SK-N-SH (cell line): ENCODE measurements around the gene S100Z. TPM values are rescaled to one million over a fixed set of nuclear protein-coding genes. Genes with fewer than 3 reads are reported as not detected.

Experiments
- CTCF ChIA-PET: fragments of 300-600, 350-600 bp; formaldehyde crosslinking; extraction: SDS; loops from one replicate; lab custom pipeline; 2021; lab: Yijun Ruan, JAX
- POLR2A ChIA-PET: fragments of 350-600 bp; sonication (Branson Sonifier 250); formaldehyde crosslinking; extraction: SDS; loops from one replicate; lab custom pipeline; 2020; ENCODE audit warnings: antibody characterized with exemption, inconsistent platforms; lab: Yijun Ruan, JAX
- DNase-seq: peaks from one replicate; pipeline ENCODE4 v3.0.0; 2012
- H2AFZ ChIP-seq: fragments of 200-600 bp; sonication (generic); 2 replicates; pipeline ENCODE4 v1.8.1; 2016; ENCODE audit warnings: antibody characterized with exemption, mild to moderate bottlenecking, low read depth
- H3F3A ChIP-seq: fragments of 200-600 bp; sonication (generic); replicated peaks from 2 replicates; pipeline ENCODE3; 2016; ENCODE audit warnings: antibody characterized with exemption, mild to moderate bottlenecking; ENCODE audit not compliant: insufficient read depth
- H3K27ac ChIP-seq, 2 experiments: fragments of 200-500 bp in 1 of 2; fragments of 200-600 bp in 1 of 2; sonication (Bioruptor generic) in 1 of 2; sonication (generic), shearing (Covaris generic) in 1 of 2; 2 replicates each; pipeline versions ENCODE4 v1.5.1 to v1.6.1; 2014 to 2016; ENCODE audit warnings: low read depth in 2 of 2, inconsistent platforms in 1 of 2, low read length in 1 of 2, mild to moderate bottlenecking in 1 of 2, mixed read lengths in 1 of 2
- H3K27me3 ChIP-seq: fragments of 200-600 bp; sonication (generic), shearing (Covaris generic); 2 replicates; pipeline ENCODE4 v1.6.1; 2016; ENCODE audit warnings: mixed run types; ENCODE audit not compliant: insufficient read depth
- H3K36me3 ChIP-seq, 2 experiments: fragments of 200-500 bp in 1 of 2; fragments of 200-600 bp in 1 of 2; sonication (Bioruptor generic) in 1 of 2; sonication (generic) in 1 of 2; replicated peaks in 1 of 2; 2 replicates each; pipeline versions ENCODE3 to v1.5.1; 2014 to 2016; ENCODE audit warnings: low read length in 1 of 2, mild to moderate bottlenecking in 1 of 2; ENCODE audit not compliant: insufficient read depth in 2 of 2, control insufficient read depth in 1 of 2
- H3K4me1 ChIP-seq, 2 experiments: fragments of 200-500 bp in 1 of 2; fragments of 200-600 bp in 1 of 2; sonication (Bioruptor generic) in 1 of 2; sonication (generic), shearing (Covaris generic) in 1 of 2; 2 replicates each; pipeline versions ENCODE4 v1.5.1 to v1.6.1; 2014 to 2016; ENCODE audit warnings: low read depth in 1 of 2, low read length in 1 of 2, mixed run types in 1 of 2; ENCODE audit not compliant: insufficient read depth in 2 of 2, control insufficient read depth in 1 of 2
- H3K4me2 ChIP-seq: fragments of 200-600 bp; sonication (generic), shearing (Covaris generic); 2 replicates; pipeline ENCODE4 v1.6.1; 2017; ENCODE audit warnings: mixed run types
- H3K4me3 ChIP-seq, 2 experiments: fragments of 200-500 bp in 1 of 2; fragments of 200-600 bp in 1 of 2; sonication (Bioruptor generic) in 1 of 2; sonication (generic), shearing (Covaris generic) in 1 of 2; 2 replicates each; pipeline versions ENCODE4 v1.5.1 to v1.8.1; 2014 to 2016; ENCODE audit warnings: low read depth in 2 of 2, inconsistent platforms in 1 of 2, low read length in 1 of 2, mild to moderate bottlenecking in 1 of 2, mixed read lengths in 1 of 2, moderate library complexity in 1 of 2
- H3K79me2 ChIP-seq: fragments of 200-600 bp; sonication (generic); 2 replicates; pipeline ENCODE4 v1.8.1; 2017; ENCODE audit warnings: mild to moderate bottlenecking; ENCODE audit not compliant: insufficient read depth
- H3K9ac ChIP-seq: fragments of 200-600 bp; sonication (generic); 2 replicates; pipeline ENCODE4 v1.6.1; 2017; ENCODE audit warnings: mixed run types
- H3K9me2 ChIP-seq: fragments of 200-600 bp; sonication (generic); 2 replicates; pipeline ENCODE4 v1.6.1; 2017; ENCODE audit warnings: mixed run types
- H3K9me3 ChIP-seq: fragments of 200-600 bp; sonication (generic); 2 replicates; pipeline ENCODE4 v1.6.1; 2017; ENCODE audit warnings: mixed run types, mild to moderate bottlenecking, moderate library complexity
- H4K20me1 ChIP-seq: fragments of 200-600 bp; sonication (generic); 2 replicates; pipeline ENCODE4 v1.6.1; 2017; ENCODE audit warnings: mild to moderate bottlenecking, mixed run types; ENCODE audit not compliant: insufficient read depth
- EP300 ChIP-seq, 2 experiments: IDR thresholded peaks; 2 replicates each; pipeline versions ENCODE4 v1.4.0 to v1.6.1; 2012; ENCODE audit warnings: borderline replicate concordance in 1 of 2, low read depth in 1 of 2, low read length in 1 of 2
- EZH2phosphoT487 ChIP-seq: fragments of 200-600 bp; sonication (generic); IDR thresholded peaks from 2 replicates; pipeline ENCODE4 v1.6.1; 2017; ENCODE audit warnings: low read depth, mixed run types, mild to moderate bottlenecking, antibody characterized with exemption, moderate library complexity, borderline replicate concordance
- FOSL2 ChIP-seq: IDR thresholded peaks from 2 replicates; pipeline ENCODE4 v1.4.0; 2012; ENCODE audit warnings: low read depth, mild to moderate bottlenecking, moderate library complexity, borderline replicate concordance
- FOXJ3 ChIP-seq: sonication (generic); formaldehyde crosslinking; IDR thresholded peaks from 2 replicates; pipeline ENCODE4 v1.5.1; 2020; ENCODE audit warnings: mild to moderate bottlenecking, missing genetic modification reagents
- FOXM1 ChIP-seq: IDR thresholded peaks from 2 replicates; pipeline ENCODE4 v1.4.0; 2012; ENCODE audit warnings: low read depth, mild to moderate bottlenecking
- GABPA ChIP-seq: IDR thresholded peaks from 2 replicates; pipeline ENCODE4 v1.4.0; 2012; ENCODE audit warnings: low read depth, mild to moderate bottlenecking
- GATA2 ChIP-seq: sonication (generic); formaldehyde crosslinking; IDR thresholded peaks from 2 replicates; pipeline ENCODE4 v1.5.0; 2020; ENCODE audit warnings: mild to moderate bottlenecking, missing genetic modification reagents
- JUND ChIP-seq: IDR thresholded peaks from 2 replicates; pipeline ENCODE4 v1.4.0; 2012
- MEF2A ChIP-seq: IDR thresholded peaks from 2 replicates; pipeline ENCODE4 v1.4.0; 2012; ENCODE audit warnings: low read depth, borderline replicate concordance
- MXI1 ChIP-seq: IDR thresholded peaks from 2 replicates; pipeline ENCODE4 v1.6.1; 2012; ENCODE audit warnings: mild to moderate bottlenecking, low read depth, low read length, improper control_type of control experiment
- NFIC ChIP-seq: IDR thresholded peaks from 2 replicates; pipeline ENCODE4 v1.4.0; 2012; ENCODE audit warnings: borderline replicate concordance
- NRF1 ChIP-seq: IDR thresholded peaks from 2 replicates; pipeline ENCODE4 v1.6.1; 2012; ENCODE audit warnings: low read depth, mild to moderate bottlenecking, low read length
- POLR2AphosphoS5 ChIP-seq: IDR thresholded peaks from 2 replicates; pipeline ENCODE4 v1.6.1; 2012; ENCODE audit warnings: low read depth, low read length
- RCOR1 ChIP-seq: fragments of 150-350 bp; IDR thresholded peaks from 2 replicates; pipeline ENCODE4 v1.6.1; 2017; ENCODE audit warnings: antibody characterized with exemption, low read length
- RFX5 ChIP-seq: IDR thresholded peaks from 2 replicates; pipeline ENCODE4 v1.6.1; 2012; ENCODE audit warnings: mild to moderate bottlenecking, improper control_type of control experiment, low read length
- RXRA ChIP-seq: IDR thresholded peaks from 2 replicates; pipeline ENCODE4 v1.4.0; 2012; ENCODE audit warnings: low read depth, mild to moderate bottlenecking, borderline replicate concordance
- SIN3A ChIP-seq: IDR thresholded peaks from 2 replicates; pipeline ENCODE4 v1.6.1; 2012; ENCODE audit warnings: low read depth, mild to moderate bottlenecking, low read length, moderate library complexity, borderline replicate concordance
- TAF1 ChIP-seq: IDR thresholded peaks from 2 replicates; pipeline ENCODE4 v1.6.1; 2012; ENCODE audit warnings: low read depth, mild to moderate bottlenecking, low read length, moderate library complexity, borderline replicate concordance
- TCF12 ChIP-seq: IDR thresholded peaks from 2 replicates; pipeline ENCODE4 v1.4.0; 2012
- TEAD4 ChIP-seq: IDR thresholded peaks from 2 replicates; pipeline ENCODE4 v1.4.0; 2012; ENCODE audit warnings: mild to moderate bottlenecking, borderline replicate concordance; ENCODE audit not compliant: insufficient read depth
- WGBS: methylation state at CpG from one replicate; pipeline ENCODE4 v1.1.6; 2017; ENCODE audit warnings: low lambda C conversion rate; 5-methylcytosine and 5-hydroxymethylcytosine counted together
- polyA plus RNA-seq, 3 experiments: library from polyadenylated mRNA; depleted of rRNA; stranded (reverse); fragments of >200 nt; gene quantifications; 2 replicates each; pipeline ENCODE4 v1.2.3, GENCODE V29; 2012
- TF ChIP-seq, protein P1 (sequence below): IDR thresholded peaks from 2 replicates; pipeline ENCODE4 v1.4.0; 2012; ENCODE audit warnings: low read depth, borderline replicate concordance
- TF ChIP-seq, protein P2 (sequence below): IDR thresholded peaks from 2 replicates; pipeline ENCODE4 v1.4.0; 2012; ENCODE audit warnings: low read depth
- TF ChIP-seq, protein P3 (sequence below): fragments of 200-600 bp; sonication (generic); IDR thresholded peaks from 2 replicates; pipeline ENCODE4 v1.6.1; 2017; ENCODE audit warnings: antibody characterized with exemption, mild to moderate bottlenecking, moderate library complexity
- TF ChIP-seq, protein P4 (sequence below): IDR thresholded peaks from 2 replicates; pipeline ENCODE4; 2012
- TF ChIP-seq, protein P5 (sequence below): IDR thresholded peaks from 2 replicates; pipeline ENCODE4 v1.6.1; 2012; ENCODE audit warnings: mild to moderate bottlenecking, low read depth, low read length, moderate library complexity

Gene S100Z
- polyA plus RNA-seq, 1 of the 3 experiments (the other 2 are of a cell fraction), result not detected

DNA sequence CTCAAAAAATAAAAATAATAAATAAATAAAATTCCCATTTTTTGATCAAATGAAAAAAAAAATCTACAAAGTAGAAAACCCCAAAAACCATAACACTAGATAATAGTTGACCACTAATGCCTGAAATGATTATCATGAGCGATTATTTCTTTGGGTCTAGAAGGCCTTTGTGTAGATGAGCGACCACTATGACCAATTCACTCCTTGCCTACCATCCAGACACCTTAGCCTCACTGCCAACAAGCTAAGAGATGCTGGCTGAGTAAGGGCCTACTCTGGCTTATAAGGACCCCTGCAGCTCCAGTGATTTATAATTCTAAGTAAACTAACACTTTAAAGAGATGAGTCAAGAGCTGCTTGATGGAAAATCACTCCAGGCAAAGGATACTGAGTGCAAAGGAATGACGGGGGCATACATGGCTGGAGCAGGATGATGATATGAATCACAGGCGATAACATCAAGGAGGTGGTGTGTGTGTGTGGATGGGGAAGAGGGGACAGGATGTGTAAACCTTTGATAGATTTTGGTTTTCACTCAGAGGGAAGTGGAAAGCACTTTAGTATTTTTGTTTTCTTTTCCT, 35.7 kb upstream of the S100Z start:
- CTCF ChIA-PET, result no interaction called here
- no peak for DNase-seq
- H3K27ac ChIP-seq, result peak overlapping the region in 1 of 2 experiments; percentile 98; a peak in 2 of 4 replicates

More for the DNA sequence above, 35.7 kb upstream of the S100Z start:
- H3K9me3 ChIP-seq, result no peaks in the 10 kb centered on the region
- peak overlapping the region; percentile 61; the same call in 1 of the 2 replicates for H3K9ac ChIP-seq
- H3K79me2 ChIP-seq, result no peaks in the 10 kb centered on the region
- peak overlapping the region; percentile 66; the same call in 1 of the 2 replicates for H3K4me2 ChIP-seq
- no peaks in the 10 kb centered on the region for H3K9me2 ChIP-seq
- TF ChIP-seq TAF1 (peak; percentile 45; the same call in 1 of the 2 replicates), MEF2A (peak; percentile 54; the same call in 1 of the 2 replicates), EP300 (IDR thresholded peaks at IDR 0.05; ENCODE audit: borderline replicate concordance in 1 of 2, low read depth in 1 of 2, low read length in 1 of 2) (peak in 1 of 2 experiments; percentile 98; a peak in 3 of 4 replicates), JUND (peak; percentile 98), RCOR1 (no peak), POLR2AphosphoS5 (peak; percentile 70; the same call in 1 of the 2 replicates), NFIC (peak; percentile 85; the same call in 1 of the 2 replicates), GATA2 (CRISPR knock-in tag) (no peak), TEAD4 (peak; percentile 91; the same call in 1 of the 2 replicates), RFX5 (no peak), MXI1 (no peak), FOXJ3 (CRISPR knock-in tag) (no peak), GABPA (no peak), NRF1 (no peak), SIN3A (0 out of 2 replicates have a peak, but pooled peaks have one; percentile 69), FOXM1 (peak; percentile 91), EZH2phosphoT487 (no peak), RXRA (peak; percentile 88), TCF12 (peak; percentile 97), FOSL2 (peak; percentile 96)
- TF ChIP-seq, protein P1, sequence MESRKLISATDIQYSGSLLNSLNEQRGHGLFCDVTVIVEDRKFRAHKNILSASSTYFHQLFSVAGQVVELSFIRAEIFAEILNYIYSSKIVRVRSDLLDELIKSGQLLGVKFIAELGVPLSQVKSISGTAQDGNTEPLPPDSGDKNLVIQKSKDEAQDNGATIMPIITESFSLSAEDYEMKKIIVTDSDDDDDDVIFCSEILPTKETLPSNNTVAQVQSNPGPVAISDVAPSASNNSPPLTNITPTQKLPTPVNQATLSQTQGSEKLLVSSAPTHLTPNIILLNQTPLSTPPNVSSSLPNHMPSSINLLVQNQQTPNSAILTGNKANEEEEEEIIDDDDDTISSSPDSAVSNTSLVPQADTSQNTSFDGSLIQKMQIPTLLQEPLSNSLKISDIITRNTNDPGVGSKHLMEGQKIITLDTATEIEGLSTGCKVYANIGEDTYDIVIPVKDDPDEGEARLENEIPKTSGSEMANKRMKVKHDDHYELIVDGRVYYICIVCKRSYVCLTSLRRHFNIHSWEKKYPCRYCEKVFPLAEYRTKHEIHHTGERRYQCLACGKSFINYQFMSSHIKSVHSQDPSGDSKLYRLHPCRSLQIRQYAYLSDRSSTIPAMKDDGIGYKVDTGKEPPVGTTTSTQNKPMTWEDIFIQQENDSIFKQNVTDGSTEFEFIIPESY, result peak; percentile 86; the same call in 1 of the 2 replicates
- TF ChIP-seq, protein P2, sequence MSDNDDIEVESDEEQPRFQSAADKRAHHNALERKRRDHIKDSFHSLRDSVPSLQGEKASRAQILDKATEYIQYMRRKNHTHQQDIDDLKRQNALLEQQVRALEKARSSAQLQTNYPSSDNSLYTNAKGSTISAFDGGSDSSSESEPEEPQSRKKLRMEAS, result peak; percentile 80
- TF ChIP-seq, protein P3, sequence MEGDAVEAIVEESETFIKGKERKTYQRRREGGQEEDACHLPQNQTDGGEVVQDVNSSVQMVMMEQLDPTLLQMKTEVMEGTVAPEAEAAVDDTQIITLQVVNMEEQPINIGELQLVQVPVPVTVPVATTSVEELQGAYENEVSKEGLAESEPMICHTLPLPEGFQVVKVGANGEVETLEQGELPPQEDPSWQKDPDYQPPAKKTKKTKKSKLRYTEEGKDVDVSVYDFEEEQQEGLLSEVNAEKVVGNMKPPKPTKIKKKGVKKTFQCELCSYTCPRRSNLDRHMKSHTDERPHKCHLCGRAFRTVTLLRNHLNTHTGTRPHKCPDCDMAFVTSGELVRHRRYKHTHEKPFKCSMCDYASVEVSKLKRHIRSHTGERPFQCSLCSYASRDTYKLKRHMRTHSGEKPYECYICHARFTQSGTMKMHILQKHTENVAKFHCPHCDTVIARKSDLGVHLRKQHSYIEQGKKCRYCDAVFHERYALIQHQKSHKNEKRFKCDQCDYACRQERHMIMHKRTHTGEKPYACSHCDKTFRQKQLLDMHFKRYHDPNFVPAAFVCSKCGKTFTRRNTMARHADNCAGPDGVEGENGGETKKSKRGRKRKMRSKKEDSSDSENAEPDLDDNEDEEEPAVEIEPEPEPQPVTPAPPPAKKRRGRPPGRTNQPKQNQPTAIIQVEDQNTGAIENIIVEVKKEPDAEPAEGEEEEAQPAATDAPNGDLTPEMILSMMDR, result no peak
- TF ChIP-seq, protein P4, sequence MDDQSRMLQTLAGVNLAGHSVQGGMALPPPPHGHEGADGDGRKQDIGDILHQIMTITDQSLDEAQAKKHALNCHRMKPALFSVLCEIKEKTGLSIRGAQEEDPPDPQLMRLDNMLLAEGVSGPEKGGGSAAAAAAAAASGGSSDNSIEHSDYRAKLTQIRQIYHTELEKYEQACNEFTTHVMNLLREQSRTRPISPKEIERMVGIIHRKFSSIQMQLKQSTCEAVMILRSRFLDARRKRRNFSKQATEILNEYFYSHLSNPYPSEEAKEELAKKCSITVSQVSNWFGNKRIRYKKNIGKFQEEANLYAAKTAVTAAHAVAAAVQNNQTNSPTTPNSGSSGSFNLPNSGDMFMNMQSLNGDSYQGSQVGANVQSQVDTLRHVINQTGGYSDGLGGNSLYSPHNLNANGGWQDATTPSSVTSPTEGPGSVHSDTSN, result peak; percentile 95
- TF ChIP-seq, protein P5, sequence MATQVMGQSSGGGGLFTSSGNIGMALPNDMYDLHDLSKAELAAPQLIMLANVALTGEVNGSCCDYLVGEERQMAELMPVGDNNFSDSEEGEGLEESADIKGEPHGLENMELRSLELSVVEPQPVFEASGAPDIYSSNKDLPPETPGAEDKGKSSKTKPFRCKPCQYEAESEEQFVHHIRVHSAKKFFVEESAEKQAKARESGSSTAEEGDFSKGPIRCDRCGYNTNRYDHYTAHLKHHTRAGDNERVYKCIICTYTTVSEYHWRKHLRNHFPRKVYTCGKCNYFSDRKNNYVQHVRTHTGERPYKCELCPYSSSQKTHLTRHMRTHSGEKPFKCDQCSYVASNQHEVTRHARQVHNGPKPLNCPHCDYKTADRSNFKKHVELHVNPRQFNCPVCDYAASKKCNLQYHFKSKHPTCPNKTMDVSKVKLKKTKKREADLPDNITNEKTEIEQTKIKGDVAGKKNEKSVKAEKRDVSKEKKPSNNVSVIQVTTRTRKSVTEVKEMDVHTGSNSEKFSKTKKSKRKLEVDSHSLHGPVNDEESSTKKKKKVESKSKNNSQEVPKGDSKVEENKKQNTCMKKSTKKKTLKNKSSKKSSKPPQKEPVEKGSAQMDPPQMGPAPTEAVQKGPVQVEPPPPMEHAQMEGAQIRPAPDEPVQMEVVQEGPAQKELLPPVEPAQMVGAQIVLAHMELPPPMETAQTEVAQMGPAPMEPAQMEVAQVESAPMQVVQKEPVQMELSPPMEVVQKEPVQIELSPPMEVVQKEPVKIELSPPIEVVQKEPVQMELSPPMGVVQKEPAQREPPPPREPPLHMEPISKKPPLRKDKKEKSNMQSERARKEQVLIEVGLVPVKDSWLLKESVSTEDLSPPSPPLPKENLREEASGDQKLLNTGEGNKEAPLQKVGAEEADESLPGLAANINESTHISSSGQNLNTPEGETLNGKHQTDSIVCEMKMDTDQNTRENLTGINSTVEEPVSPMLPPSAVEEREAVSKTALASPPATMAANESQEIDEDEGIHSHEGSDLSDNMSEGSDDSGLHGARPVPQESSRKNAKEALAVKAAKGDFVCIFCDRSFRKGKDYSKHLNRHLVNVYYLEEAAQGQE, result peak; percentile 69
- TF ChIP-seq, all 33 proteins: peak for 16
- Histone ChIP-seq H3K27me3 (no peaks in the 10 kb centered on the region), H3F3A (peaks cover 44% of the 10 kb centered on the region), H2AFZ (no peak overlapping the region), H3K36me3 (no peaks in the 10 kb centered on the region), H4K20me1 (no peaks in the 10 kb centered on the region), H3K4me1 (peaks cover 4 to 17% of the 10 kb centered on the region in 2 experiments; a peak in 2 of 4 replicates), H3K4me3 (no peak overlapping the region)
- POLR2A ChIA-PET, result no interaction called here
- 13% methylated on average over 4 of the region's 4 CpGs for WGBS
